ENCODE measurements around the gene BABAM2.

Gene BABAM2

DNA sequence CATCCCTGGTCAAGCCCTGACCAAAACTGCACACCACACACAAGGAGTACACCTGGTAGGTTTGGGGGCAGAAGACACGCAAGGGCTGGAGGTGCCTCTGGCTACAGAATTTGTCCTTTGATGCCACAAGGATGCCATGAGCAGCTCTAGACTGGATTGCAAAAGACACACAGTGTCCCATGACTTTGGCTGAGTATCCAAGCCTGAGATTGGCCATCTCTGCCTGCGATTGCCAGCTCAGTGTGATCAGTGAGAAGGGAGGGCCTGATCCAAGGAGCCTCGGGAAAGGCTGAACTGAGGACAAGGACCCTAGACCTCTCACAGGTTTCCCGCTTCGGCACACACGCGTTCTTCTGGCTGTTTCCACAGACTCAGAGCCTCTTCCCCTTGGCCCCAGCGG lies 442.2 kb downstream of the BABAM2 start (continued):
- TF ChIP-seq GFI1B (tag by site-specific recombination; IDR thresholded peaks at IDR 0.05) (no peak), ZNF157 (tag by site-specific recombination; IDR thresholded peaks at IDR 0.05) (no peak), ZNF792 (tag by site-specific recombination; IDR thresholded peaks at IDR 0.05) (no peak), GLI2 (tag by site-specific recombination; IDR thresholded peaks at IDR 0.05; ENCODE audit: borderline replicate concordance, low read depth) (no peak), ZNF366 (tag by site-specific recombination; conservative IDR thresholded peaks at IDR 0.05) (no peak), ZNF624 (tag by site-specific recombination; IDR thresholded peaks at IDR 0.05) (no peak)
- TF ChIP-seq, protein P1, sequence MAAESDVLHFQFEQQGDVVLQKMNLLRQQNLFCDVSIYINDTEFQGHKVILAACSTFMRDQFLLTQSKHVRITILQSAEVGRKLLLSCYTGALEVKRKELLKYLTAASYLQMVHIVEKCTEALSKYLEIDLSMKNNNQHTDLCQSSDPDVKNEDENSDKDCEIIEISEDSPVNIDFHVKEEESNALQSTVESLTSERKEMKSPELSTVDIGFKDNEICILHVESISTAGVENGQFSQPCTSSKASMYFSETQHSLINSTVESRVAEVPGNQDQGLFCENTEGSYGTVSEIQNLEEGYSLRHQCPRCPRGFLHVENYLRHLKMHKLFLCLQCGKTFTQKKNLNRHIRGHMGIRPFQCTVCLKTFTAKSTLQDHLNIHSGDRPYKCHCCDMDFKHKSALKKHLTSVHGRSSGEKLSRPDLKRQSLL (tag by site-specific recombination; IDR thresholded peaks at IDR 0.05) = no peak
- TF ChIP-seq, protein P2, sequence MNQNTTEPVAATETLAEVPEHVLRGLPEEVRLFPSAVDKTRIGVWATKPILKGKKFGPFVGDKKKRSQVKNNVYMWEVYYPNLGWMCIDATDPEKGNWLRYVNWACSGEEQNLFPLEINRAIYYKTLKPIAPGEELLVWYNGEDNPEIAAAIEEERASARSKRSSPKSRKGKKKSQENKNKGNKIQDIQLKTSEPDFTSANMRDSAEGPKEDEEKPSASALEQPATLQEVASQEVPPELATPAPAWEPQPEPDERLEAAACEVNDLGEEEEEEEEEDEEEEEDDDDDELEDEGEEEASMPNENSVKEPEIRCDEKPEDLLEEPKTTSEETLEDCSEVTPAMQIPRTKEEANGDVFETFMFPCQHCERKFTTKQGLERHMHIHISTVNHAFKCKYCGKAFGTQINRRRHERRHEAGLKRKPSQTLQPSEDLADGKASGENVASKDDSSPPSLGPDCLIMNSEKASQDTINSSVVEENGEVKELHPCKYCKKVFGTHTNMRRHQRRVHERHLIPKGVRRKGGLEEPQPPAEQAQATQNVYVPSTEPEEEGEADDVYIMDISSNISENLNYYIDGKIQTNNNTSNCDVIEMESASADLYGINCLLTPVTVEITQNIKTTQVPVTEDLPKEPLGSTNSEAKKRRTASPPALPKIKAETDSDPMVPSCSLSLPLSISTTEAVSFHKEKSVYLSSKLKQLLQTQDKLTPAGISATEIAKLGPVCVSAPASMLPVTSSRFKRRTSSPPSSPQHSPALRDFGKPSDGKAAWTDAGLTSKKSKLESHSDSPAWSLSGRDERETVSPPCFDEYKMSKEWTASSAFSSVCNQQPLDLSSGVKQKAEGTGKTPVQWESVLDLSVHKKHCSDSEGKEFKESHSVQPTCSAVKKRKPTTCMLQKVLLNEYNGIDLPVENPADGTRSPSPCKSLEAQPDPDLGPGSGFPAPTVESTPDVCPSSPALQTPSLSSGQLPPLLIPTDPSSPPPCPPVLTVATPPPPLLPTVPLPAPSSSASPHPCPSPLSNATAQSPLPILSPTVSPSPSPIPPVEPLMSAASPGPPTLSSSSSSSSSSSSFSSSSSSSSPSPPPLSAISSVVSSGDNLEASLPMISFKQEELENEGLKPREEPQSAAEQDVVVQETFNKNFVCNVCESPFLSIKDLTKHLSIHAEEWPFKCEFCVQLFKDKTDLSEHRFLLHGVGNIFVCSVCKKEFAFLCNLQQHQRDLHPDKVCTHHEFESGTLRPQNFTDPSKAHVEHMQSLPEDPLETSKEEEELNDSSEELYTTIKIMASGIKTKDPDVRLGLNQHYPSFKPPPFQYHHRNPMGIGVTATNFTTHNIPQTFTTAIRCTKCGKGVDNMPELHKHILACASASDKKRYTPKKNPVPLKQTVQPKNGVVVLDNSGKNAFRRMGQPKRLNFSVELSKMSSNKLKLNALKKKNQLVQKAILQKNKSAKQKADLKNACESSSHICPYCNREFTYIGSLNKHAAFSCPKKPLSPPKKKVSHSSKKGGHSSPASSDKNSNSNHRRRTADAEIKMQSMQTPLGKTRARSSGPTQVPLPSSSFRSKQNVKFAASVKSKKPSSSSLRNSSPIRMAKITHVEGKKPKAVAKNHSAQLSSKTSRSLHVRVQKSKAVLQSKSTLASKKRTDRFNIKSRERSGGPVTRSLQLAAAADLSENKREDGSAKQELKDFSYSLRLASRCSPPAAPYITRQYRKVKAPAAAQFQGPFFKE (tag by site-specific recombination; IDR thresholded peaks at IDR 0.05; ENCODE audit: borderline replicate concordance) = no peak
- TF ChIP-seq, protein P3, sequence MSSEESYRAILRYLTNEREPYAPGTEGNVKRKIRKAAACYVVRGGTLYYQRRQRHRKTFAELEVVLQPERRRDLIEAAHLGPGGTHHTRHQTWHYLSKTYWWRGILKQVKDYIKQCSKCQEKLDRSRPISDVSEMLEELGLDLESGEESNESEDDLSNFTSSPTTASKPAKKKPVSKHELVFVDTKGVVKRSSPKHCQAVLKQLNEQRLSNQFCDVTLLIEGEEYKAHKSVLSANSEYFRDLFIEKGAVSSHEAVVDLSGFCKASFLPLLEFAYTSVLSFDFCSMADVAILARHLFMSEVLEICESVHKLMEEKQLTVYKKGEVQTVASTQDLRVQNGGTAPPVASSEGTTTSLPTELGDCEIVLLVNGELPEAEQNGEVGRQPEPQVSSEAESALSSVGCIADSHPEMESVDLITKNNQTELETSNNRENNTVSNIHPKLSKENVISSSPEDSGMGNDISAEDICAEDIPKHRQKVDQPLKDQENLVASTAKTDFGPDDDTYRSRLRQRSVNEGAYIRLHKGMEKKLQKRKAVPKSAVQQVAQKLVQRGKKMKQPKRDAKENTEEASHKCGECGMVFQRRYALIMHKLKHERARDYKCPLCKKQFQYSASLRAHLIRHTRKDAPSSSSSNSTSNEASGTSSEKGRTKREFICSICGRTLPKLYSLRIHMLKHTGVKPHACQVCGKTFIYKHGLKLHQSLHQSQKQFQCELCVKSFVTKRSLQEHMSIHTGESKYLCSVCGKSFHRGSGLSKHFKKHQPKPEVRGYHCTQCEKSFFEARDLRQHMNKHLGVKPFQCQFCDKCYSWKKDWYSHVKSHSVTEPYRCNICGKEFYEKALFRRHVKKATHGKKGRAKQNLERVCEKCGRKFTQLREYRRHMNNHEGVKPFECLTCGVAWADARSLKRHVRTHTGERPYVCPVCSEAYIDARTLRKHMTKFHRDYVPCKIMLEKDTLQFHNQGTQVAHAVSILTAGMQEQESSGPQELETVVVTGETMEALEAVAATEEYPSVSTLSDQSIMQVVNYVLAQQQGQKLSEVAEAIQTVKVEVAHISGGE (tag by site-specific recombination; conservative IDR thresholded peaks at IDR 0.05; ENCODE audit: low read depth) = no peak

DNA sequence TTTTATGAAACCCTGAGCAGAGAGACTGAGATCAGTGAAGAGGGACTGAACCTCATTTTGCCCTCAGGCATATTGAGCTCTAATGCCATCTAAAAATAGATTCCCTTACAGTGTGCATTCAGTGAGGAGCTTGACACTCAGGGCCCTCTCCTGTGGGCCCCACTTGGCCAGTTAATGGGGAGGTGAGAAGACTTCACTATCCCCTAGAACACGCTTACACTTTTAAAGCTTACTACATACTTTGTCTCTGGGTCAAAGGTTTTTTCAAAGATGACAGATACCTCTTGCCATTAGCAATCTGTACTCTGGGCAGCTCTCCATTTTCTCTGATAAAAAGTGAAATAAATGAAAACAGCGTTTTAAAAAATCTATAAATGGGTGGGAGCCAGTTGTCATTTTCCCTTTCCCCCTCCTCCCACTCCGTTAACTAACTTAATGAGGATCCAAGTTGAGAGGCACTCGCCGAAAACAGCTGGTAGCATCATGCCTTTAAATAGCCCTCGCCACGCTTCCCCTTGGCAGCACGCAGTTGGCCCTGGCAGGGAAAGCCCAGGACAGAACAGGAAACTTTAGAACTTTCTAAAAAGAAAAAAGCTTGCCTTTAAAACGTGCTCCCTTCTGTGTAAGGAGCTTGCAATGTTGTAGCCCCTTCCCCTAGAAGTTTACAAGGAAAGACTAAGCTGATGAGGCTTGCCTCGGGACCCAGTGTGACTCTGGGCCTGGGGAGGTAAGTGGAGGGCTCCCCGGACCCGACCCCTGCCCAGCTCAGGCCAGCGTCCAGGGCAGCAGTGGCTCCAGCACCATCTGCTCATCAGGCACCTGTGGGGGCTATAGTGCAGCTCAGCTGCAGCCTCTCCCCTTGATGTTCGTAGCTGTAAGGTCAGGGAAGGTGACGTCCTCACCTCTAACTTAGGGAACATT lies 443.3 kb downstream of the BABAM2 start:
- H3K27ac ChIP-seq (ENCODE audit: extremely low read depth, low read depth, low read length) = no peak overlapping the region
- ChIA-PET CTCF (interaction anchor here (0.7 to 1.0 kb wide), 3 partner anchors 28 to 183 kb away, joined by 3 to 4 read pairs (median 3); no protein-coding TSS in a partner anchor), POLR2A (interaction anchor here (0.6 kb wide), 1 partner anchor 573 kb away, joined by 3 read pairs; no protein-coding TSS in a partner anchor)
- no peak overlapping the region for H3K4me3 ChIP-seq (ENCODE audit: low read depth, low read length)
- 0 out of 2 replicates have a peak, but pooled peaks have one; percentile 58 for TF ChIP-seq ZFP69B (tag by site-specific recombination; IDR thresholded peaks at IDR 0.05)
- TF ChIP-seq SP7 (tag by site-specific recombination; IDR thresholded peaks at IDR 0.05) = no peak
- TF ChIP-seq, protein P4, sequence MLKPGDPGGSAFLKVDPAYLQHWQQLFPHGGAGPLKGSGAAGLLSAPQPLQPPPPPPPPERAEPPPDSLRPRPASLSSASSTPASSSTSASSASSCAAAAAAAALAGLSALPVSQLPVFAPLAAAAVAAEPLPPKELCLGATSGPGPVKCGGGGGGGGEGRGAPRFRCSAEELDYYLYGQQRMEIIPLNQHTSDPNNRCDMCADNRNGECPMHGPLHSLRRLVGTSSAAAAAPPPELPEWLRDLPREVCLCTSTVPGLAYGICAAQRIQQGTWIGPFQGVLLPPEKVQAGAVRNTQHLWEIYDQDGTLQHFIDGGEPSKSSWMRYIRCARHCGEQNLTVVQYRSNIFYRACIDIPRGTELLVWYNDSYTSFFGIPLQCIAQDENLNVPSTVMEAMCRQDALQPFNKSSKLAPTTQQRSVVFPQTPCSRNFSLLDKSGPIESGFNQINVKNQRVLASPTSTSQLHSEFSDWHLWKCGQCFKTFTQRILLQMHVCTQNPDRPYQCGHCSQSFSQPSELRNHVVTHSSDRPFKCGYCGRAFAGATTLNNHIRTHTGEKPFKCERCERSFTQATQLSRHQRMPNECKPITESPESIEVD (tag by site-specific recombination; IDR thresholded peaks at IDR 0.05) = no peak
- no peak for TF ChIP-seq ZNF394 (tag by site-specific recombination; IDR thresholded peaks at IDR 0.05; ENCODE audit: borderline replicate concordance)
- TF ChIP-seq, protein P5, sequence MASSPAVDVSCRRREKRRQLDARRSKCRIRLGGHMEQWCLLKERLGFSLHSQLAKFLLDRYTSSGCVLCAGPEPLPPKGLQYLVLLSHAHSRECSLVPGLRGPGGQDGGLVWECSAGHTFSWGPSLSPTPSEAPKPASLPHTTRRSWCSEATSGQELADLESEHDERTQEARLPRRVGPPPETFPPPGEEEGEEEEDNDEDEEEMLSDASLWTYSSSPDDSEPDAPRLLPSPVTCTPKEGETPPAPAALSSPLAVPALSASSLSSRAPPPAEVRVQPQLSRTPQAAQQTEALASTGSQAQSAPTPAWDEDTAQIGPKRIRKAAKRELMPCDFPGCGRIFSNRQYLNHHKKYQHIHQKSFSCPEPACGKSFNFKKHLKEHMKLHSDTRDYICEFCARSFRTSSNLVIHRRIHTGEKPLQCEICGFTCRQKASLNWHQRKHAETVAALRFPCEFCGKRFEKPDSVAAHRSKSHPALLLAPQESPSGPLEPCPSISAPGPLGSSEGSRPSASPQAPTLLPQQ (tag by site-specific recombination; IDR thresholded peaks at IDR 0.05) = peak; percentile 92
- no peak for TF ChIP-seq ZNF610 (tag by site-specific recombination; IDR thresholded peaks at IDR 0.05; ENCODE audit: borderline replicate concordance)
- TF ChIP-seq ZNF76 (tag by site-specific recombination; IDR thresholded peaks at IDR 0.05; ENCODE audit: borderline replicate concordance, low read depth) = no peak
- no peak for TF ChIP-seq KLF1 (tag by site-specific recombination; IDR thresholded peaks at IDR 0.05)
- no peak for TF ChIP-seq ZNF302 (tag by site-specific recombination; IDR thresholded peaks at IDR 0.05; ENCODE audit: low read depth)
- TF ChIP-seq ZNF202 (tag by site-specific recombination; IDR thresholded peaks at IDR 0.05; ENCODE audit: borderline replicate concordance) = no peak
- H3K4me1 ChIP-seq (ENCODE audit: control insufficient read depth, insufficient read depth, low read length) = no peaks in the 10 kb centered on the region; the same call in 1 of the 2 replicates
- H3K9me3 ChIP-seq (ENCODE audit: control insufficient read depth, insufficient read depth, low read depth, low read length) = no peaks in the 10 kb centered on the region
- H3K36me3 ChIP-seq (ENCODE audit: control insufficient read depth in 2 of 2, insufficient read depth in 1 of 2, low read length in 2 of 2) = no peaks in the 10 kb centered on the region
